HG02852 (cell line): ENCODE measurements around the gene VTI1A.

ENCODE experiments used
- ATAC-seq: cut with Tn5 transposase; IDR thresholded peaks from one replicate; pipeline ENCODE4 v1.9.1; 2021; ENCODE audit warnings: mild to moderate bottlenecking, moderate library complexity; ENCODE audit not compliant: unreplicated experiment

The VTI1A gene

DNA sequence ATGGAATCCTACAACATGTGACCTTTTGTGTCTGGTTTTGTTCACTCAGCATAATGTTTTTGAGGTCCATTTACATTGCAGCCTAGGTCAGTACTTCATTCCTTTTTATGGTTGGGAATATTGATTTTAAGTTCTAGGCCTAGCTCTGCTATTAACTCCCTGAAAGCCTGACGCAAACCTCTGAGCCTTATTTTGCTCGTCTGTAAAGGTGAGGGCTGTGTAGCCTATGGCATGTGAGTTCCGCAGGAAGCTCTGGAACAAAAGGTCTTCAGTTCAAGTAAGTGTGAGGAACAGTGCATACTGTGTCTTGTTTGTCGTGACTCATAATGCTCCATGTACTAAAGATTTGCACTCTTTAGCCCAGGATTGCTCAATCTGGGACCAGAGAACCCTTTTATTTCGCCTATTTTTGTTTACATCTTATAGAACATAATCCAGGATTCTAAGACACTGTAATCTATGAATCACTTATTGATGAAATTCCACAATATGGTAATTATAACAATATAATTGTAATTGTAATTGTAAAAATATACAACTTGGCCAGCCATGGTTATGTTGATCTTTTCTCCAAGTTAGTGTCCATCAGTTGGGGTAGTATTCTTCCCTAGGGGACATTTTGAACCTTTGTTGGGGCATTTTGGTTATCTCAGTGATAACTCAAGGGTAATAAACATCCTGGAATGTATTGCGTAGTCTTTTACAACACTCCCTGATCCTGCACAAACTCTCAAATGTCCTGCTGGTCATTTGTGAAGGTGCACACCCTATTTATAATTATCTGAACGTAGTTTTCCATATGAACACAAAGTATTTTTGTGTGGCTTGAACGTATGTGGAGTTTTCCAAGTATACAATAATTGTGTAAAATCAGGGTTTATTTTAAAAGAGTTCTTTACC lies 184.7 kb downstream of the VTI1A start:
- ATAC-seq: no peak

DNA sequence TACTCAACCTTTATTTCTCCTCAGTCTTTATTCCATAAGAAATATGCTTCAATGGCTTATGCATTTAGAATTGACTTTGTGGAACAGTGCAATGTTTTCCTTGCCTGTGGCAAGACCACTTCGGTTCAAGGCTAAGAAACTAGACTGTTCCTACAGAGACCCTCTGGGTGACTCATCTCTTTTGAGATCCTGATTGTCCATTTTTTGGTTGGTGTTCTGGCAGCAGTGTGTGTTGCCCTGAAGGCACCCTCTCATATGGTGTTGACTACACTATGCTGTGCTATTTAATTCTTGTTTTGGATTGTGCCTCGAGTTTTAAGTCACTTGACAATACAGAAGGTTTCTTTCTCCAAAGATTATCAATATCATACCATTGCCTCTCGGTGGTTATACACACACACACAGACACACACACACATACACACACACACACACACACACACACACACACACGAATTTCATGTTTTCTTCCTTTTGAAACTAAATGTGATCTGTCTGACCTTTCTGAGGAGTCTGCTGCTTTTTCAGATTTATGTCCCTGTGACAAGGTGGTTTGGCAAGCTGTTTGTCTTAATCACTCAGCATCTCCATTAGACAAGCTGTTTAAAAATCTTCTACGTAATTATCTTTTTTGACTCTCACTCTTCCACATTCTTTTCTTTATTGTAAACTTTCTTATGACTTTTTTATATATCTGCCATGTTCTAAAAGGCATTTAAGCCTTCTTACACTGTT lies 187.2 kb downstream of the VTI1A start:
- ATAC-seq: no peak

DNA sequence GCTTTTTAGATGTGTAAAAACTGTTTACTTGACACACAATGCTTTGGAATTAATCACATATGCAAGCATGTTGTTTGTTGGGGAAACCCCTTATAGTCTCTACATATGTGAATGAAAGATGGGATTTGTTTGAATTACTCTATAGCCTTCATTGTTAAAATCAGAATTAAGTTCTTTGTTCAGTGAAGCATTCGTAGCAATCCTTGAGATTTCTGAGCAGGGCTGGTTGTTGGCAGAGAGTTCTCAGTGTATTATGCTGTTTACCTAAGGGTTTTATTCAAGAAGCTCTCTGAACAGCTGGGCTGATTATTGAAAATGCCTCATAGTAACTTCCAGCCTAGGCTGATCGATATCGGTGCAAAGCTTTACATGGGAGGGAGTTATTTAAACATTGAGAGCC lies 190.9 kb downstream of the VTI1A start:
- ATAC-seq: no peak

DNA sequence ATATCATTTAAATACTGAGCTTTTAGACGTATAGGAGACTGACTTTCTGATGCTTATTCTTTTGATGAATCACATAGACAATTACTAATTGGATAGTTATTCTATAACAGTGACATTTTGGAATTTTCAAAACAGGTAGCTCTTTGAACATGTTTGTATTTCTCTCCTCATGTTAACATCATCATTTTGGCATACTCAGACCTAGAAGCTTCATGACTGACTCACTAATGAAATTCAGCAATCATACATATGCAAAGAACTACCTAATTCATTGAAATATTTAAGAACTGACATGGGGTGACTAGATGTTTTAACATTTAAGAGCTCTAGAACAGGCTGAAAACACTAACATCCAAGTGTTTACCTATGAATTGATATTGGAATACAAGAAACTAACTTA lies 192.3 kb downstream of the VTI1A start:
- ATAC-seq: no peak

DNA sequence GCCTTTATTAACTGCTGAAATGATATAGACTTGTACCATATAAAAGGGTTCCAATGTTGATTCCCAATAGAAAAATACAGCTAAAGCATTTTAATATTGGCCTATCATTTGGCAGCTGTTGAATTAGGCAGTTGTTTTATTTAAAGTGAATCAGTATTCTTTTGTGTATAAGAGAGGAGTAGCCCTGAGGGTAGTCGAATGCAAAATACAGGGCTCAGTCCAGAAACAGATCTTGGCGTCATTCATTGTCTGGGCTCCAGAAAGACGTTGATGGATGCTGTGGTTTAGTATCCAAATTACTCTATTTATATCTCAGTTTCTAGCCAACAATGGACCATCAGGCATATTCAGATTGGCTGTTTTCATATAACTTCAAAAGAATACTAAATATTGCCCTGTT lies 193.6 kb downstream of the VTI1A start:
- ATAC-seq: no peak

DNA sequence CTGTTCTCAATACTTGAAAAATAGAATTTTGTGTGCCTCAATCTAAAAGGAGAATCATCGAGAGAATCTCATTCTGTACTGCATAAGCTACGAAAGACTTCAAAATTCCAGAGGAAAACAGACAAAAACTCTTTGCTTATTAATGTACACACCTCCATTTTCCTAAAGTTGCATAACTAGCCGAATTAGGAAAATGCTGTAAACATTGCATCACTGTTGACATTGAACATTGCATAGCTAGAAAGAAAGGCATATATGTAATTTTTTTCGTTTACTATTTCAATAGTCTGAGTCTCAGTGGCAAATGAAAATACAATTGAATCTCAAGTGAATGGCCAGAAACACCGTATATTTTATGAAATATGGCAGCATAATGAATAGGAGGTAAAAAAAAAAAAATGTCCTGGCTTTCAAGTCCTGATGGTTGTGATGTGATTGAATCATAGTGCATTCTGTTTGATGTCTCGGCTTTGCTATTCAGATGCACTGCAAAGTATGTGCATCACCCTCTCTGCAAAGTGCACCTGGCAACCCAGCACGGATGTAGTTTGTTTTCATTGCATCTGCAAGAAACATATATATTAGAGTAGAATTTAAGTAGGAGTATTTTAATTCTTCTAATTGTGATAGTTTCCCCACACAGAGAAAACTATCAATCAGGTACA lies 196.7 kb downstream of the VTI1A start:
- ATAC-seq: no peak

DNA sequence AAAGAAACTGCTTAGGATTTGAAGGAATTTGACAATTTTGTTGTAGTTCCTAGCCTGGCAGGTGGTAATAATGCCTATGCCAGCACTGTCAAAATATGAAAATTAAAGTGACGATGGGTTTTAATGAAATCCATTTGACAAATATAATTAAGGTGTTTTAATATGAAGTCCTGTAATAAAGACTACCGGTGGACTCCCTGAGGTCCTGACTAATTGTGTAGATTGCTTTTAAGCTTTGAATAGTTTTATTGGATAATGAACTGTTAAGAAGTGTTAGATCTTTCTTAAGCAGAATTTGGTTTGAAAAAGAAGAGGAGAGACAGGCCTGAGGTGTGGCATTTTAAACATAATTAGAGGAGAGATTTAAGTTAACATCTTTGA lies 197.2 kb downstream of the VTI1A start:
- no peak for ATAC-seq

DNA sequence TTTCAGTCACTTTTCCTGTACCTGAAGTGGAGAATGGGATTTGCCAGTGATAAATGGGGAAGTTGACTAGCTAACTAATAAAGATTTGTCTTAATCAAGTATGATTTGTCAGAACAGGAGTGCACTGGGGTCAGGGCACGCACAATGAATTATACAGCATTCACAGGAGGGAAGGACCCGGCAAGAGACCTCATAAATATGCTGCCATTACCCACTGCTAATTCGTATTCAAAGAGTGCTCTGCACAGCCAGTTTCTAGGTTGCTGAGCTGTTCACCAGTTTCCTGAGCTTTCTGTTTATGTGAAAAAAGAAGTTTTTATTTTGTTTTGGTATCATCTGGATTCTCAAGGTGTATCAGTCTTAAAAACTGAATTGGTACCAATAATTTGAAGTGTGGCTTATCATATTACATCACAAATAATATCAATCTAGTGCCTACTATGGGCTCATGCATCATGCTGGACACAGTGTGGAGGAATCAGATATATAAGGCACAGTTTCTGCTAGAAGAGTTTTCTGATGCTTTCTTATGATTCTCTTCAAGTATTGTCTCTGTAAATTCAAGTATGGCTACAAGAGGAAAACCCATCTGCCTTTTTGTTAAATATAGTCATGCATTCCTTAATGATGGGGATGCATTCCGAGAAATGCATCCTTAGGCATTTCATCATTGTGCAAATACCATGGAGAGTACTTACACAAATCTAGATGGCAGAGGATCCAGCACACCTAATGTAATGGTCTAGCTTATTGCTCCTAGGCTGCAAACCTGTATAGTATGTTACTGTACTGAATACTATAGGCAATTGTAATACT lies 202.2 kb downstream of the VTI1A start:
- no peak for ATAC-seq

DNA sequence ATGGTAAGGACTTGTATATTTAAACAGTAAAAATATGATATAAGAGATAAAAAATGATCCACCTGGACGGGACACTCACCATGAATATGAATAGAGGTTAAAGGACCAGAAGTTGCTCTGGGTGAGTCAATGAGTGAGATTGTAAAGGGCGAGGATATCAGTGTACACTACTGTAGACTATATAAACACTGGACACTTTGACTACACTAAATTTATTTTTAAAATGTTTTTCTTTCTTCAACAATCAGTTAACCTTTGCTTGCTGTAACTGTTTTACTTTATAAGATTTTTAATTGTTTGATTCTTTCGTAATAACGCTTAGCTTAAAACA lies 202.8 kb downstream of the VTI1A start:
- no peak for ATAC-seq

DNA sequence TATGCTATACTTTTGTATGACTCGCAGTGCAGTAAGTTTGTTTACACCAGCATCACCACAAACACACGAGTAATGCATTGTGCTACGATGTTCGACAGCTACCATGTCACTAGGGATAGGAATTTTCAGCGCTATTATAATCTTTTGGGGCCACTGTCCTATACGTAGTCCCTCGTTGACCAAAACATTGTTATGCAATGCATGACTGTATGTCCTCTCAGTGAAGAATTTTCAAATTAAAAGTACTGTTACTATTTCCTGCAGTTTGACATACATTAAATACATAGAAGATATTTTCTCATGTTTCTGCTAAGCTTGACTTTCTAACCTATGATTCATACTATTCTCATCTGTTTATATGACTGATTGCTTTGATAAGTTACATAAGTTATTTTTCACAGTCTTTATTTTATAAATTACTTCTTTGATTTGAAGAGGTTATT lies 203.6 kb downstream of the VTI1A start:
- no peak for ATAC-seq

DNA sequence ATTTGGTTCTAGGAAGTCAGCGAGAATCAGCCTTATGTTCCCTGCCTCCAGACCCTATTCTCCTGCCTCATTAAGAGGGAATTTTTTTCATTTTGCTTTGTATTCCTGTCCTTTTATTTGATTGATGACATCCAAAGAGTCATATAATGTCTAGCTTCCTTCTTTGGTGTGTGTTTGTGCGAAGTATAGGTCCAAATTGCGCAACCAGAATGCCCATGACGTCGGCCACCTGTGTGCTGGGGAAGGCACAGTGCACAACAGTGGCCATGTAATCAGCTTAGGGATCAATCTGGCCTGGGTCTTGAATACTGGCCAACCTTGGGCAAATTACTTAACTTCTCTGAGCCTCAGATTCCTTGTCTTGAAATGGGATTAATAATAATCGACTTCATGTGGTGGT lies 206.2 kb downstream of the VTI1A start:
- ATAC-seq: no peak

DNA sequence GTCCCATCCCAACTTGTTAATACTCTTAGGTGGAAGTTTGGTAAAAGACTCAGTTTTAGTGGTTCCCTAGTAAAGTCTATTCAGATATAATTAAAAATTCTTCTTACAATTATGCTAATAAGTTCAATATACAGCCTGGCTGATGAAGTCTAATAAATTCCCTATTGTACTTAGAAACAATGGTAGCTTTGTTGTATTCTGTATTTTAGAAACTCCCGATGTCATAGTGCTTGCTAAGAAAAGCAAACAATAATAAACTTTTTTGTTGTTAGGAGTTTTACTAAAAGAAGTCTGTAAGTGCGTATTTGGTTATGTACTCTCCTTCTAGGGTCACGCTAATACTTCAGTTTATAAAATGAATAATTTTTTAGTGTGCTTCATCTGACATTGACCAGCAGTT lies 206.8 kb downstream of the VTI1A start:
- ATAC-seq: no peak

DNA sequence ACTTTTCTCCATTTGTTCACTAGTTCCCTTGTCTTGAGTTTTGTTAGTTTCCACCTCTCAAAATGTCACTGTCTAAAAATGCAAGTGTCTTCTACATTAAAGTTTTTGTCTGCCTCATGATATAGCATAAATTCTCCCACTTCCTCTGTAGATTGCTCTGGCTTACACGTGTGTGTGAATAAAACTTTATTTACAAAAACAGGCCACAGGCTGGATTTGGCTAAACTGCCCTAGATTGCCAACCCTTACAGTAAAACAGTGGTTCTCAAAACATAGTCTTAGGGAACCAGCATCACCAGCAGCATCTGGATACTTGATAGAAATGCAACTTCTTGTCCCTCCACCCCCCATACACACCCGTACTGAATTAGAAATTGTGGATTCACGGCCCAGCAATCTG lies 207.8 kb downstream of the VTI1A start:
- no peak for ATAC-seq

DNA sequence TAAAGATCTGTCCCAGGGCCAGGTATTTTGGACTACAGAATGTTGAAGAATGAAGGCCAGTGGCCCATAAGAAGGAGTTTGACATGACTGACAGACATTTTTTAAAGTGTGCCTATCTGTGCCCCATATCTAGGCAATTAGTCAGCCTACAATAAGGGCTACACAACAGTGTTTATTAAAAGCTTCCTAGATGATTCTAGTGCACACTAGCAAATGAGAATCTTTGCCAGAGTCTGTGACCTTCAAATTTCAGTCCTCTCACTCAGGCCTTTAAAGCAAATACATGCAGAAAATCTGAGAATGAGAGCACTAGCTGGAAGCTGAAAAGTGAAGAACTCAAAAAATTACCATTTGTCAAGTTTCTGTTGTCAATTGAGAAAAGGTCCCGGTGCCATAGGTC lies 208.7 kb downstream of the VTI1A start:
- no peak for ATAC-seq

DNA sequence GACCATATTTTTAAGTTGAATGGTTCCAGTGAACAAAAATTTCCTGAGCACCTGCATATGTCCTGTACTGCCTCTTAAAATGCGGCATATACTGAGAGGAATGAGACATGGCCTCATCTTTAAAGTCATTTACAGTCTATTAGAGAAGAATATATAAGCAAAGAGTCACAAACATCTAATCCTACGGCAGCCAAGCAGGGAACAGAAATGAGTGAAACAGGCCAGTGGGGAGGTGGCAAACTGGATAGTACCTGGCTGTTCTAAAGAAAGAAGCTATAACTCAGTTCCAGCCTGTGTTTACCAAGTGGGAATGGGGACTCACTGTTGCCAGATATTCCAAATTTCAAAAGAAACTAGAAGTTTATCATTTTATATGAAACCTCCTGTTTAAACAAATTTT lies 211.4 kb downstream of the VTI1A start:
- no peak for ATAC-seq

DNA sequence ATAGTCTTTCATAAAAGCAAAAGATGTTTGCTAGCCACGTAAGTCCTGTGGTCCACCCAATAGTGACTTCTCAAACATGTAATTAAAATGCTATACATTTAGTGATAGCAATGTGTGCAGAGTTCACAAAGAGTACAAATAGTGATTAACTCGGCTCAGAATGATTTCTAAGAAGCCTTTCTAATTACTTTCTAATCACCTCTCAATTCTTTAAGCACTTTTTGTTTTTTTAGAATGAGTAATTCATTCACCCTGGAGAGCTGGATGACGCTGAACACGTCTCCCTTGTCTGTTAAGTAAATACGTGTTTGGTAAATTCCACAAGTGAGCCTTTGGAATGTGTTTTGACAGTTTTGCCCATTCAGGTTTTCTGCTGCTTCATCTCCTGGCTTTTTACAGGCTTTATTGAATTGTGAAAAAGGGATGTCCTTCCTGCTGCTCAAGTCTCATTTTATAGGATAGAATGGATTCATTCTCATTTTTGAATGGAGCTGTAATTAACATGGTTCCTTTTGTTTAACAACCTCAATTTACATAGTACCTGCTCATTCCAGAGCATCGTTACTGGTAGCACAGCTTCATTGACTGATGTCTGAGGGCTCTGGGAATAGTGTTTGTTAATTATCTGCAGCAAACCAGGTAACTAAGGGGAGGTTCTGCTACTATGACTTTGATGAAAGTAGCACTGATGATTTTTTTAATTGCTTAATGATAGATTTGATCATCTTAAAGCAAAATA lies 212.1 kb downstream of the VTI1A start:
- no peak for ATAC-seq

DNA sequence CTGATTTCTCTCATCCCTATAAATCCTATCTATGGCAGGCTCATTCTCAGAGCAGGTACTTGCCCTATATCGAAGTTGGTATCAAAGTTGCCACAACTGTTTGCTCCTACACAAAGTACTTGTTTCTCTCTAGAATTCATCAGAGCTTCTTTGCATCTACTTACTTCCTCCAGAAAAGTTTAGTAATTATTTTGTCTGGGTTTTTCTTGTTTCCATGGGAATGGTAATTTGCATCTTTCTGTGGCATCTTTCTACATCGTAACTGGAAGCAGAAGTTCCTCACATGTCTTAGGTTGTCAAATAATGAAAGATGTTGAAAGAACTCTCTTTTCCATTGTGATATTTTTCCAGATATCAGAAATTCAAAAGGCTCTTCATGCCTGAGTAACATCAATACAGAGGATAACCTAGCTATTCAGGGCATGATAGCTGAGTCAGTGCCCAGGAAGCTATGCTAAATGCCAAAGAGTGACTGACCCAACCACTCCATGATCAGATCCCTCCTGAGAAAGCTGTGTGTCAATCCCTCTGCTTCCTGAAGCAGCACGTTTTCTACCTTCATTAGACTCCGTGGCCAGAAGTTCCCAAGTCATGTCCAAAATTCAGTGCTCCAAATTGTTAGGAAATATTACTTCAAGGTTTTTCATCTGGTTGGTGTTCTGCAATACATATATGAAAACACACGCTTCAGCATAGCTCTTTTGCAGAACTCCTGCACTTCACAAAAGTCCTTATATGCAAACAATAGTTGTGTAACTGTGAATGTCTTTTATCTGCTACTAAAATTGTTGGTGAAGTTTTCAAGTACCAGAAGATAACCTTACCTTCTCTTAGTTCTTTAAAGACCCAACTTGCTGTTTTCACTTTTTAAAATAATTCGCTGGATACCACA lies 216.5 kb downstream of the VTI1A start:
- no peak for ATAC-seq

DNA sequence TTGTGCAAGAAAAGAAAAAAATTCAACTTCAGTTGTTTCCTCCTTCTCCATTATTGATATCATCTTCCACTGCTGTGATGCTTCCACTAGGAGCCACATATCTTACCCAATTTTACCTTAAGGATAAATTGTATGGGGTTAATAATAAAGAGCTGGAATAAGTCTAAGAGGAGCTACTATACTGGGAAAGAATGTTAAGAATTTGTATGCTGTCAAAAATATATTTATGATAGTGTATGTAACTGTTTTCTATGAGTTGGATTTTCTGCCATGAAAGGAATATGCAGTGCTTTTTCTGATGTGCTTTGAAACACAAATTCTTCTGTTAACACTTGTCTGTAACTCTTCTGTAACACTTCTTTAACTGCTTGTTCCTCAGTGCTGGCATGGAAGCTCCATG lies 219.1 kb downstream of the VTI1A start:
- ATAC-seq: no peak

DNA sequence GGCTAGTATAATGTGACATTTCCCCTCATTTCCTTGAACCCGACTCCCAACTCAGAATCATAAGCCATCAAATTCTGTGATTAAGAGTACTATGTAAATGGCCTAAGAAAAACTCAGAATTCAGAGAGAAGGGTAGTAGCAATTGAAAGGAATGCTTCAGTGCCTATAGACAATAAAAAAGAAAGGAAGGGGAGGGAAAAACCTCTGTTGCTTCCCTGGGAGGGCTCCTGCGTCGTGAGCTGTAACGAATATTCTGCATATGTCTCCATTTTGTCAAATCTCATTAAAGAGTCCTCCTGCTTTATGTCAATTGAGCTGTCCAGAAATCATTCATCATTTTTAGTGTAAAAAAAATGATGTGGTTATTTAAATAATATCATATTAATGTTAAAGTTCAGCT lies 223.0 kb downstream of the VTI1A start:
- no peak for ATAC-seq
